LNCAP (cell line): Measurements from ENCODE around the gene CAMK2D.

Experiments used
- CTCF ChIP-seq: fragments of 450-650 bp; IDR thresholded peaks from 2 replicates; pipeline ENCODE4 v1.5.1; 2017; ENCODE audit warnings: mild to moderate bottlenecking

The CAMK2D gene

DNA sequence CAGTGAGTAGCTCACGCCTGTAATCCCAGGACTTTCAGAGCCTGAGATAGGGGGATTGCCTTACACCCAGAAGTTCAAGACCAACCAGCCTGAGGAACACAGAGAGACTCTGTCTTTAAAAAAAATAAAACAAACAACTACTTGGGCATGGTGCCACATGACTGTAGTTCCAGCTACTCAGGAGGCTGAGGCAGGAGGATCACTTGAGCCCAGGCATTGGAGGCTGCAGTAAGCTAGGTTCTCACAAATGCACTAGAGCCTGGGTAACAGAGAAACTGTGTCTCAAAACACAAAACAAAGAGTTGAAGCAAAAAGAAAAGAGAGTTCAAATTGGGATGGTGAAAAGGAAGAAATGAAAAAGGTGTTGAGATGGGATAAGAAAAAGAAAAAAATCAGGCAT, 10.8 kb downstream of the CAMK2D start:
- no peak for TF ChIP-seq CTCF

DNA sequence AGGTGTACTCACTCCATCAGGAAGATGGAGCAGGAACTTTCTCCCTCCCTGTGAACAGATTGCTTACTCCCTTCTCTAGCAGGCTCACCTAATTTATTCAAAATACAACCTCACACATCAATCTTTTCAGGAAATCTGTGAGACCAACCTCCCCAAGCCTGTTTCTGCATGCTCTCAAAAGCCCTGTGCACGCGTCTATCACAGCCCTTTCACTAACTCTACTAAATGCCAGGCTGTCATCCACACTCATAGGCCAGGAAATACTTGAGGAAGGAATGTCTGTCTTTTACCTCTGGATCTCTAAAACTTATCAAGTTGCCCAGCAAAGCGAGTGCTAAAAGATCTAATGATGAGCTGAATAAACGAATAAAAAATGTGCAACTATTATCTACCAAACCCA, 11.2 kb downstream of the CAMK2D start:
- no peak for TF ChIP-seq CTCF

DNA sequence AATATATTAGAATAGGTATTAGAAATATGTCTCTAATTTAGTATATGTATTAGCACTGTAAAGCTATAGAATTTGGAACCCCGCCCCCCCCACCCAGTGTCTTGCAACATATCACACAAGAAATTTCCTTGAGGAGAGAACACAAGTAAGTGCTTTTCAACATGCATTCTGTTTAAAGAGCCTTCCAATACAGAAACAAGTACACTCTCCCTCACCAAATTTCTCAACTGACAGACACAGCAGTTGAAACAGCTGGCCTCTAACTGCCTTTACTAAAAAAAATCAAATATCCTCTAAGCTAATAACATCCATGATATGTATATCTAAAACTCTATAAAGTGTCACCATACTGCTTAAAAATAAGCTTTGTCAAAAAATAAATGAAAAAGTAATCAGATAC, 12.4 kb downstream of the CAMK2D start:
- TF ChIP-seq CTCF = no peak

GRCh38 chr4:113747949-113748348, 13.6 kb downstream of the CAMK2D start:
- no peak for TF ChIP-seq CTCF

DNA sequence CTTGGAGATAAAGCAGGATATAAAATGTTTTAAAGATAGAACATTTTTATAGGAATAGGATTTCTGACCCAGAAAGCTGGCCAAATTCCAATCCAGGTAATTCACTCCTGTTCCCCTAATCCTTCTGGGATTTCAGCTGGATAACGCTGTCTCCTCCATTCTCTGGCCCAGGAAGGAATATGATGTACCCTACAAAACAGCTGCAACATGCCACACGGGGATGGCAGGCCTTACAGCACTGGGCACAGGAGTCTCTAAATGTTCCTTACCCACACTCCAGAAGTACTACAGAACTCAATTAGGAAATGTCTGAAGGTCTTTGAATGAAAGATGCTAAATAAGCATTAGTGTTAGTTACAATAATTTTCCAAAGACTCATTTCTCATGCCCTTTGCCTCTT, 15.8 kb downstream of the CAMK2D start:
- TF ChIP-seq CTCF = no peak

DNA sequence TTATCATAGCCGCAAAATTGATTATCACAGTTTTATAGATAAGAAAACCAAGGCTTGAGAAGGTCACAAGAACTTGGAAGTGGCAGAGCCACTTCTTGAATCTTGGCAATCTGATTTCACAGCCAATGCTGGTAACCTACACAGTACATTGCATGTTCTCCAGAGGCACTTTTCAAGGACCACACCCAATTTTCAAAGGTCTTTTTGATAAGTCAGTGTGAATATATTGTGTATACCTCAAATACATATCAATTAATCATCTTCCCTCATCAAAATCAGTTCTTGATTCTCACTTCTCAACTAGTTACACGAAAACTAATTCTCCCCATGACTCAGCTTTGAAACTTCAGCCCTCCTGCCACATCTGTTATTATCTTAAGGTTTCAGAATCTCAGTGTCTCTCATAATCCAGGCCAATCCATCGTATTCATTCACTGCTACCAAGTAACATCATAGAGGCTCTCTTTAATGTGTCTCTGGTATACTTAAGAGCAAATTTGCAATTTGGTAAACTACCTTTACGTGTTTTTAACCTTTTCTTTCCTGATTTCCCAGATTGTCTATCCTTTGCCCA, 16.8 kb downstream of the CAMK2D start:
- no peak for TF ChIP-seq CTCF

DNA sequence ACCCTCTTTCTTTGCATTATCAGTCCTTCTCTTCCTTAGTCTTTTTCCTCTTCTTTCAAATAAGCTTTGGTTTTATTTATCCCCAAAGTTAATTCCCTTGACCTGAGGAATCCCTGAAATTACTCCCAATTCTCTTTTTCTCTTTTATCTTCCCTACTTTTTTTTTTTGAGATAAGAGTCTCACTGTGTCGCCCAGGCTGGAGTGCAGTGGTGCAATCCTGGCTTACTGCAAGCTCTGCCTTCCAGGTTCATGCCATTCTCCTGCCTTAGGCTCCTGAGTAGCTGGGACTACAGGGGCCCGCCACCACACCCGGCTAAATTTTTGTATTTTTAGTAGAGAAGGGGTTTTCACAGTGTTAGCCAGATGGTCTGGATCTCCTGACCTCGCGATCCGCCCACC, 17.8 kb downstream of the CAMK2D start:
- no peak for TF ChIP-seq CTCF

- no peak for TF ChIP-seq CTCF
Measured at GRCh38 chr4:113742643-113743042, 18.9 kb downstream of the CAMK2D start.
